Stimulated activated CD4-positive, alpha-beta T cell treated with anti-CD3 and anti-CD28 coated beads, Interleukin-12 subunit alpha, Interleukin-12 subunit beta, amount 100 ng/mL, for 48 hours (primary cell): ENCODE results near the gene GFRA1.

Source experiments
- DNase-seq, 3 donors: peaks; one replicate each; pipeline ENCODE4 v3.0.0-alpha.2; 2020; ENCODE audit warnings: low read depth in 2 of 3, low spot score in 1 of 3

The GFRA1 gene

GRCh38 chr10:116108095-116108494 is 164.9 kb downstream of the GFRA1 start:
- DNase-seq, result no peak

DNA sequence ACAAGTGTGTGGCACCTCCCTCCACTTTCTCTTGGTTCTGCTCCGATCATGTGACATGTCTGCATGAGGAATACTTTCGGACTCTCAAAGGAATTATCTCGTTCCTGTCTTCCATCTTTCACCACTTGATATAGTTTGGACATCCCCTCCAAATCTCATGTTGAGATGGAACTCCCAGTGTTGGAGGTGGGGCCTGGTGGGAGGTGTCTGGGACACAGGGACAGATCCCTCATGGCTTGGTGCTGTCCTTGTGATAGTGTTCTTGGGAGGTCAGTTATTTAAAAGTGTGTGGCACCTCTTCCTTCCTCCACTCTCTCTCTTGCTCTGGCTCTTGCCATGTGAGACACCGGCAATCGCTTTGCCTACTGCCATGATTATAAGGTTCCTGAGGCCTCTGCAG is 166.4 kb downstream of the GFRA1 start:
- no peak for DNase-seq

DNA sequence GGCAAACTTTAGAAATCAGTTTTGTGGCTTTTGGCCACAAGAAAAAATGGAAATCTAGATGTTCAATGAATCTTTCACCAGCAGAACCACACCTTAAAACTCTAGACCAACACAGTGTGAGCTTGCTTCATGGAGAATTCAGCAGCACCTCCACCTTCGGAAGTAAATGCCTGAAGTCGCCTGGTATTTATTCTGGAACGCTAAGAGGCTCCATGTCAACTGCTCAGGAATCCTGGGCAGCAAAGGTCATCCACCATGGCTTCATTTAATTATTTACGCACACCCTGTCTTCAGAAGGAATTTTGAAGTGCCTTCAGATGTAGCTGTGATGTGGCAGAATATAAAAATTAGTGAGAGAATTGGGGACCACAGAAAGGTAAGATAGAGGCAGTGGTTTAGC is 167.7 kb downstream of the GFRA1 start:
- no peak for DNase-seq

DNA sequence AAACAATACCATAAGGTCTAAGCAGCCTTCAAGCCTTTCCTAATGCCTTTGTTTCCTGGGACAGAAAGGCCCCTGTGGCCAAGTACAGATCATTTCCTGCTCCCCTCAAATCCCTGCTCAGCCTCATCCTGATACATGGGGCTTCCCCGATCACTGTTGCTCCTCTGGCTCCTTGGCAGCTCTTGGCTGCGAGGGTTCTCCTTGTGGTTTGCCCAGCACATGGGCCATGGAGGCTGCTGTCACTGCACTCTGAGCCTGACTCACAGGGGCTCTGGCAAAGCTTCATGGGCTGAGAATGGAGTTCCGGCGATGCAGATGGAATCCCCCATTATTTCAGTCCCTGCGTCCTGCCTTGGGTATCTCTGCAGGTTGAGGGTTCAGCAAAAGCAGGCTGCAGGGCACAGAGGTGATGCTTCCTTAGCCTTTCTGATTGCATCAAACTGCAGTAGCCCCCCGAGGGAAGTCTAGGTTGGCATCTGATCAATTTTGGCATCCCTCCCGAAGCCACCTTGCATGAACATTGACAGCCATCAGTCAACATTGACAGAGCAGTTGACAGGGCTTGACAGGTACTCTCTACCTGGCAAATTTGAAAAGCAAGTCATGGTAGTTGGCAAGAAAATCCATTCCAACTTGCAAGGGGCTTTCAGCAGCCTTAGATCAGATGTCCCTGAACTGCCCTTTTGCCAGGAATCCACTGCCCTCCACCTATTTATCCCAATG is 168.6 kb downstream of the GFRA1 start:
- no peak for DNase-seq

- DNase-seq, result no peak
These were observed 169.3 kb downstream of the GFRA1 start for GRCh38 chr10:116103668-116104067.

DNA sequence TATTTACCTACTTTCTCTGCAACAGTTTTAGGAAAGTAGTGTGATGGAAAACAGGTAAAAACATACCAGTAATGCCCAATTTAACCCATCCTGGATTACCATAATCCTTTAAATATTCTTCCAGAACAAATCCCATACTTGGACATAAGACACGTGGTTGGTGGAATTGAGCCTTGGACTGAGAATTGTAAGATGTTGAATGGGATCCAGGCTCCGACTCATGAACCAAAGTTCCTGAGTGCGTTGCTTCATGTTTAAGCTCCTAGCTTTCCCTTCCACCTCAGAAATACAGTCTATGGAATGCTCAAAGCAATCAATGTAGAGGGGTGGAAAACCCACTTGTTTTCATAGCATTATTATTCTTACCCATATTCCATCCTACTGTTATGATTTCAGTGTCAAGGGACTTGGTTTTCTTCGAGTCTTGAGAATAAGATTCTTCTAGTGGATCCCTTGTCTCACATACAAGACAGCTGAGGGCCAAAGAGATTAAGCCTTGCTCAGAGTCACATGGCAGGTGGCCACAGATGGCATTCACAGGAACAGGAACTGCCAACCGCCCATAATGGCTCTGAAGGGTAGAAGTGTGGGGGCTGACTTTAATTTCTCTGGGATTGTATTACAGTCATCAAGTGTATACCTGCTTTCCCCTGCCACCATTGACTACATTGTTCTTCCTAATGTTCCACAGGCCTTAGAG is 171.2 kb downstream of the GFRA1 start:
- no peak for DNase-seq

DNA sequence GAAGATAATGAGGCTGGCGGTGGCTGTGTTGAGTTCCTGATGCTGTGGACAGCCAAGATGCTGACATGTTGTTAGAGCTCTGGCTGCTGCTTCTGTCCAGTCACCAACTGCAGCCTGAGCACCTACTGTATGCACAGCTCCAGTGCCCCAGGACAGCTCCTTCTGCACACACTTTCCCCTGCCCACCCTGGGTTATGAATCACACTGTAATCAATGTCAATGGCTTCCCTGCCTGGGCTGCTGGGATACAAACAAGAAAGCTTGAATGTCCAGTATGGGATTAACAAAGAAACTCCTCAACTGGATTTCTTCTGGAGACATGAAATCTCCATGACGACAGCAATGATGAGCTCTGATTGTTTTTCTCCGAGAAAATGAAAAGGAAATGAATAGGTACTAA is 172.0 kb downstream of the GFRA1 start:
- no peak for DNase-seq

GRCh38 chr10:116099023-116099420 is 174.0 kb downstream of the GFRA1 start:
- DNase-seq, result no peak

DNA sequence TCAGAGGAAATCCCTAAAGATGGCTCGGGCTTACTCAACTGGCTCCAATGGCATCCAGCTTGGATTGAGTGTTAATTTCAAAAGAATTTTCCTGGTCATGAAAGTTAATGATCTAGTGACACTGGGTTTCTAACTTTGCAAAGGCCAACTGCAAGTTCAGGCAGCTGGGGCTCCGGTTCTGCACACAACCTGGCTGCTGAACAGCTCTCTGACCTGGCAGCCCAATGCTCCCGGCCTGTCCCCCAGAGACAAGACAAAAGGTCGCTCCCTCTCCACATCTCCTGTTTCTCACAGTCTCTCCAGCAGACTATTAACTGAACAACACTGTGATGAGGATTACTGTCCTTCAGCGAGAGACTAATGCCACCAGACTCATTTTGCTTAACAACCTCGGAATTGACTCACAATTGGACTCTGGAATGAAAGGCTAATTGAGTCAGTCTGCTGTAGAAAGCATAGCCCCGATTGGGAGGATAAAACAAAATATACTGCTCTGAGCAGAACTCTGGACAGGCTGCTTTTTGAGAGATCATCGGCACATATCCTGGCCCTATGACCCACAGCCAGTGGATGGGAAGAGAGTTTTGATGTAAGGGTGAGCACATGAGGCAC is 174.5 kb downstream of the GFRA1 start:
- no peak for DNase-seq

GRCh38 chr10:116097239-116097784 is 175.7 kb downstream of the GFRA1 start:
- DNase-seq, result no peak

DNA sequence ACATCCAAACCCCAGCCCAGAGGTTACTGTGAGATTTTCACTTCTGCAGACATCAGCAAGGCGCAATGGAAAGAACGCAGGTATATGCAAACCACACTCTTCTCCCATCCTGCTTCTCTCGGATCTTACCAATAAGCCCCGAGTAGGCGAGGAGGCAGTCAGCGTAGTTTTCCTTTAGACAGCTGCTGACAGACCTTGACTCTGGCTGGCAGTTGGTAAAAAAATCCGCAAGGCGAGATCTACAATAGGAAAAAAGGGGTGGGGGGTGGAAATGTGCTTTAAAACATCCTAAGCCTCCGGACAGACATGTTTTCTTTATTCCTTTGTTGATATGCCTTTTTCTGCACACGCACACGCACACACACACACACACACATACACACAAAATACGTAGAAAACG is 176.5 kb downstream of the GFRA1 start:
- no peak for DNase-seq

GRCh38 chr10:116094356-116094755 is 178.7 kb downstream of the GFRA1 start:
- DNase-seq, result no peak

GRCh38 chr10:116093031-116093430 is 180.0 kb downstream of the GFRA1 start:
- DNase-seq, result no peak

GRCh38 chr10:116088985-116089384 is 184.0 kb downstream of the GFRA1 start:
- no peak for DNase-seq

GRCh38 chr10:116085323-116085722 is 187.7 kb downstream of the GFRA1 start:
- no peak for DNase-seq

DNA sequence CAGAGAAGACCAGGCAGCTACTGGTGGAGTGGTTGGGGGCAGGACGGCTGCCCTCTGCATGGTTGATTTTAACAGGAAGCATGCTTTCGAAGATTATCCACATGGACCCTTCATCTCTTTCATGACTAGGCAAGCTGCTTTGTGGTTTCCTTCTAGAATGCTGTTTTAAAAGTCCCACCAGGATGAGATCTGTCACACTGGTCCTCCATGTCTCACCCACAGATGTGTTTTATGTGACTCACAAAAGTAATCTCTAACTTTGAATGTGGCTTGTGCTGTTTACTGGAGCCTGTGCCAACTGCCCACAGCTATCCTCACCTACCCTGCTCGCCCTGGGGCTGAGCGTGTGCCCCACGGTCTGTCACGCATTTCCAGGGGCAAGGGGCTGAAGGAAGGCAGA is 188.8 kb downstream of the GFRA1 start:
- no peak for DNase-seq

- DNase-seq, result no peak
These were observed 189.7 kb downstream of the GFRA1 start for GRCh38 chr10:116083226-116083762.

DNA sequence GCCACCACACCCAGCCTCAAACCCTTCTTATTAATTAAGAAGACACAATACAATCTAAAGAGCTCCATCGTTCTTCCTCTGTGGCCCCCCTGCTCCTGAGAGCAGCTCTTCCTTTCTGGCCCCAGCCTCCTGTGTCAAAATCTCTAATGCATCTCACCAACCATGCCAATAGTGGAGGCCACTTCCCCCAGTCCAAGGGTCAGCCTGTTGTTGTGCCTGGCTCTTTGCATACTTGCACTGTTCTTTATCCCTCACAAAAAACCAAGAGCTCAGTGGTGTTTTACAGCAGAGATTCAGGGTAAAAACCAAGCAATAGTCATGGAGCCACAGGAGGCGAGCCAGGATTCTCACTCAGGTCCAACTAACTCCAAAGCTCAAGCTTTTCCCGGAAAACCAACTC is 190.2 kb downstream of the GFRA1 start:
- no peak for DNase-seq

DNA sequence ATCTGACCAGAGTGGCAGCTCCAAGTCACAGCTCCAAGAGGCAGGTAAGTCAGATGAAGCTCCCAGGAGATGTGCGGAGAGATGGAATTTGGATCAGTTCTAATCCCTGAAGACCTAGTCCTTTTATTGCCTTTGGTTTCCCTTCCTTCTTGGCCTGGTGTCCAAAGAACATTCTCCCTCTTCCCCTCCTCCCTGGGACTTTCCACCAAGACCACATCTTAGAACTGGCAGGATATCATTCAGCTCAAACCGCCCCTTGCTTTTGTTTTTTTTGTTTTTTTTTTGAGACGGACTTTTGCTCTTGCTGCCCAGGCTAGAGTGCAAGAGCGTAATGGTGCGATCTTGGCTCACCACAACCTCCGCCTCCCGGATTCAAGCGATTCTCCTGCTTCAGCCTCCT is 190.8 kb downstream of the GFRA1 start:
- DNase-seq, result no peak

DNA sequence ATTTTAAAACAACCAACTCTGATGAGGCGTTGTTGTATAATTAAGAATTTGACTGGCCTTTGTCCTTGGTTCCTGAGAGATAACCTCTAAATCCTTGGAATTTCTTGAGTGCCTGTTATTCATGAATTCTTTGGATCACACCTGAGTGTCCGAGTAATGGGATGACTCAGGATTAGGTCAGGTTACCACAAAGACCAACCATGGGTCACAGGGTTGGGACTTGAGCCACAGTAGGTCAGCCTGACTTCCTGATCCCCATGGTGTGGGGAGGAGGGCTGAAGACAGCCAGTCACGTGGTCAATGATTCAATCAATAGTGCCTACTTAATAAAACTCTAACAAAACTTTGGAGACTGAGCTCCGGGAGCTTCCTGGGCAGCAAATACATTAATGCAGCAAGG is 192.5 kb downstream of the GFRA1 start:
- DNase-seq, result no peak

- no peak for DNase-seq
These were observed 193.7 kb downstream of the GFRA1 start for GRCh38 chr10:116079355-116079754.

DNA sequence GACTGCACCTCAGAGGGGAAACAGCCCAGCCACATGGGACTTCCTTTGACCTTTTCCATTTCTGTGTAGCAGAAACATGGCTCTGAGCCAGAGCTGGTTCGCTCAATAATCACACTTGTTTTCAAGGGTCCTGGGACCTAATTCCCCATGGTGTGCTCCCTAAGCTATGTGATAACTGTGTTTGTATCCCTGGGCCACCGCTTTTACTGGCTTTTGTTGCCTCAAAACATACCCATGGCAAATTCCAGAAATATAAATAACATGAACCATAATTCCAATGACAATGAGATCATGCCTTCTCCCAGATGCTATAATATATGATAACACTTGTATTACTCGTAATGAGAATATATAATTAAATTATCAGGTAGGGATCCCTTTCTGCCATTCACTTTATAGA is 196.4 kb downstream of the GFRA1 start:
- no peak for DNase-seq
